Loucy (cell line): ENCODE measurements around the gene OR8D1.

Source experiments
- H2AFZ ChIP-seq: fragments of 200-600 bp; sonication (generic); 2 replicates; pipeline ENCODE4 v1.6.0; 2016; ENCODE audit warnings: antibody characterized with exemption, mild to moderate bottlenecking, low read length, moderate library complexity
- H3F3A ChIP-seq: fragments of 200-600 bp; 2 replicates; pipeline ENCODE4 v1.6.0; 2016; ENCODE audit warnings: antibody characterized with exemption, low read depth, mild to moderate bottlenecking
- H3K27me3 ChIP-seq: fragments of 200-600 bp; sonication (generic); 2 replicates; pipeline ENCODE4 v1.6.1; 2014; ENCODE audit warnings: low read length, mild to moderate bottlenecking; ENCODE audit not compliant: insufficient read depth, poor library complexity, severe bottlenecking
- H3K36me3 ChIP-seq: fragments of 200-600 bp; sonication (generic); 2 replicates; pipeline ENCODE4 v1.6.1; 2016; ENCODE audit warnings: low read length; ENCODE audit not compliant: insufficient read depth
- H3K4me1 ChIP-seq: fragments of 200-600 bp; sonication (generic); 2 replicates; pipeline ENCODE4 v1.5.1; 2014; ENCODE audit warnings: low read length, mild to moderate bottlenecking; ENCODE audit not compliant: insufficient read depth, poor library complexity, severe bottlenecking
- H3K4me2 ChIP-seq: fragments of 200-600 bp; sonication (generic); 2 replicates; pipeline ENCODE4 v1.6.0; 2014; ENCODE audit warnings: antibody characterized with exemption, low read length, low read depth, mild to moderate bottlenecking; ENCODE audit not compliant: poor library complexity, severe bottlenecking
- H3K4me3 ChIP-seq: fragments of 200-600 bp; sonication (generic); 2 replicates; pipeline ENCODE4 v1.5.1; 2014; ENCODE audit warnings: low read length, mild to moderate bottlenecking, mixed read lengths; ENCODE audit not compliant: poor library complexity, severe bottlenecking
- H3K79me2 ChIP-seq: fragments of 200-600 bp; sonication (generic); 2 replicates; pipeline ENCODE4 v1.6.1; 2014; ENCODE audit warnings: low read length; ENCODE audit not compliant: insufficient read depth
- H3K9ac ChIP-seq: fragments of 200-600 bp; sonication (generic); 2 replicates; pipeline ENCODE4 v1.6.0; 2014; ENCODE audit warnings: mild to moderate bottlenecking, low read depth, low read length, moderate library complexity; ENCODE audit not compliant: poor library complexity, severe bottlenecking
- H3K9me2 ChIP-seq: fragments of 200-600 bp; sonication (generic); replicated peaks from 2 replicates; pipeline ENCODE4 v1.6.1; 2016; ENCODE audit warnings: low read depth, low read length, mixed read lengths
- H3K9me3 ChIP-seq: fragments of 200-600 bp; sonication (generic); 2 replicates; pipeline ENCODE4 v1.6.1; 2014; ENCODE audit warnings: mild to moderate bottlenecking, antibody characterized with exemption, low read length, low read depth; ENCODE audit not compliant: insufficient read depth
- H4K20me1 ChIP-seq: fragments of 200-600 bp; sonication (generic); 2 replicates; pipeline ENCODE4 v1.6.0; 2014; ENCODE audit warnings: antibody characterized with exemption, low read length, mild to moderate bottlenecking; ENCODE audit not compliant: insufficient read depth, poor library complexity, severe bottlenecking
- CTCF ChIP-seq: fragments of 200-600 bp; sonication (generic); conservative IDR thresholded peaks from 2 replicates; pipeline ENCODE4 v1.5.1; 2014; ENCODE audit warnings: mild to moderate bottlenecking, antibody characterized with exemption, low read length
- EZH2phosphoT487 ChIP-seq: fragments of 200-600 bp; IDR thresholded peaks from 2 replicates; pipeline ENCODE4 v1.6.1; 2018; ENCODE audit warnings: antibody characterized with exemption, mild to moderate bottlenecking, moderate library complexity, borderline replicate concordance

OR8D1 gene

GRCh38 chr11:124313849-124314248, at the start of gene OR8D1:
TSS of gene OR8D1 (minus strand) at chr11:124313949. CDS start at chr11:124310766, 3,183 bp downstream.
- no peak within 1 kb of the TSS for H3K9ac ChIP-seq
- H4K20me1 ChIP-seq = no peaks in the 10 kb centered on the region
- H3K9me3 ChIP-seq = no peaks in the 10 kb centered on the region
- H3K4me3 ChIP-seq = no peak within 1 kb of the TSS
- H3K9me2 ChIP-seq = 0 out of 2 replicates have a peak, but pooled peaks cover 3% of the 10 kb centered on the region
- H3K36me3 ChIP-seq = no peaks in the 10 kb centered on the region
- H3K4me1 ChIP-seq = no peaks in the 10 kb centered on the region
- H3K4me2 ChIP-seq = no peak within 1 kb of the TSS
- H3K27me3 ChIP-seq = no peaks in the 10 kb centered on the region
- no peak for TF ChIP-seq CTCF
- no peak for TF ChIP-seq EZH2phosphoT487
- no peaks in the 10 kb centered on the region for H3F3A ChIP-seq
- H2AFZ ChIP-seq = no peak within 1 kb of the TSS
- H3K79me2 ChIP-seq = no peaks in the 10 kb centered on the region

GRCh38 chr11:124359566-124359965, 45.8 kb upstream of the OR8D1 start:
- Histone ChIP-seq H3K9me3 (no peaks in the 10 kb centered on the region), H3K79me2 (no peaks in the 10 kb centered on the region), H2AFZ (no peak overlapping the region), H3K27me3 (no peaks in the 10 kb centered on the region), H3K4me3 (no peak overlapping the region), H4K20me1 (no peaks in the 10 kb centered on the region), H3K4me2 (no peak overlapping the region), H3K9ac (no peak overlapping the region), H3K9me2 (no peaks in the 10 kb centered on the region), H3K36me3 (no peaks in the 10 kb centered on the region), H3K4me1 (no peaks in the 10 kb centered on the region), H3F3A (no peaks in the 10 kb centered on the region)
- TF ChIP-seq CTCF (no peak), EZH2phosphoT487 (no peak)

GRCh38 chr11:124346311-124346955, 32.7 kb upstream of the OR8D1 start:
- H3K4me1 ChIP-seq = no peaks in the 10 kb centered on the region
- H3K4me3 ChIP-seq = no peak overlapping the region
- no peaks in the 10 kb centered on the region for H3F3A ChIP-seq
- H2AFZ ChIP-seq = no peak overlapping the region
- H3K9me2 ChIP-seq = no peaks in the 10 kb centered on the region
- TF ChIP-seq EZH2phosphoT487 = no peak
- TF ChIP-seq CTCF = no peak
- H3K4me2 ChIP-seq = no peak overlapping the region
- H4K20me1 ChIP-seq = no peaks in the 10 kb centered on the region
- no peaks in the 10 kb centered on the region for H3K36me3 ChIP-seq
- H3K27me3 ChIP-seq = no peaks in the 10 kb centered on the region
- 0 out of 2 replicates have a peak, but pooled peaks cover 3% of the 10 kb centered on the region for H3K9me3 ChIP-seq
- H3K9ac ChIP-seq = no peak overlapping the region
- no peaks in the 10 kb centered on the region for H3K79me2 ChIP-seq
